SU-DHL-6 (cell line): ENCODE results near the gene PAIP2B.

Experiments used
- H2AFZ ChIP-seq: fragments of 200-600 bp; sonication (generic); 2 replicates; pipeline ENCODE4 v1.6.1; 2014; ENCODE audit warnings: low read depth, mild to moderate bottlenecking, moderate library complexity, mixed read lengths, antibody characterized with exemption, low read length; ENCODE audit not compliant: severe bottlenecking
- H3F3A ChIP-seq: fragments of 200-600 bp; shearing (Covaris generic); 2 replicates; pipeline ENCODE4 v1.6.0; 2016; ENCODE audit warnings: antibody characterized with exemption, mild to moderate bottlenecking; ENCODE audit not compliant: insufficient read depth
- H3K27ac ChIP-seq: fragments of 200-600 bp; sonication (generic); 2 replicates; pipeline ENCODE4 v1.5.1; 2016; ENCODE audit warnings: low read depth, mild to moderate bottlenecking, low read length, moderate library complexity, mixed read lengths
- H3K27me3 ChIP-seq: fragments of 200-600 bp; sonication (generic), shearing (Covaris generic); 2 replicates; pipeline ENCODE4 v1.6.0; 2014; ENCODE audit warnings: mild to moderate bottlenecking, low read length
- H3K36me3 ChIP-seq: fragments of 200-600 bp; sonication (generic); 2 replicates; pipeline ENCODE4 v1.6.1; 2014; ENCODE audit warnings: mild to moderate bottlenecking, low read length, mixed read lengths
- H3K4me2 ChIP-seq: fragments of 300-600, 200-600 bp; shearing (Covaris generic), sonication (generic); 2 replicates; pipeline ENCODE4 v1.6.0; 2014; ENCODE audit warnings: low read length, low read depth, mild to moderate bottlenecking; ENCODE audit not compliant: poor library complexity, severe bottlenecking
- H3K4me3 ChIP-seq: fragments of 200-600 bp; sonication (generic); 2 replicates; pipeline ENCODE4 v1.5.1; 2014; ENCODE audit warnings: antibody characterized with exemption, low read length, mild to moderate bottlenecking, mixed read lengths; ENCODE audit not compliant: insufficient read depth, poor library complexity, severe bottlenecking
- H3K79me2 ChIP-seq: fragments of 200-600 bp; sonication (generic); 2 replicates; pipeline ENCODE4 v1.6.1; 2014; ENCODE audit warnings: mild to moderate bottlenecking, low read length, moderate library complexity; ENCODE audit not compliant: insufficient read depth
- H3K9ac ChIP-seq: fragments of 200-600 bp; sonication (generic); 2 replicates; pipeline ENCODE4 v1.7.0; 2014; ENCODE audit warnings: mild to moderate bottlenecking, low read length
- H3K9me2 ChIP-seq: fragments of 200-600 bp; sonication (generic); replicated peaks from 2 replicates; pipeline ENCODE4 v1.6.1; 2014; ENCODE audit warnings: low read length; ENCODE audit not compliant: insufficient read depth
- H3K9me3 ChIP-seq: fragments of 200-600 bp; sonication (generic); 2 replicates; pipeline ENCODE4 v1.6.1; 2014; ENCODE audit warnings: low read length, mixed read lengths; ENCODE audit not compliant: insufficient read depth
- H4K20me1 ChIP-seq: fragments of 200-600 bp; sonication (generic); 2 replicates; pipeline ENCODE4 v1.6.1; 2014; ENCODE audit warnings: low read depth, mild to moderate bottlenecking, antibody characterized with exemption, low read length, moderate library complexity, mixed read lengths
- CTCF ChIP-seq: fragments of 200-600 bp; sonication (generic); IDR thresholded peaks from one replicate; pipeline ENCODE4 v1.5.1; 2017; ENCODE audit warnings: antibody characterized with exemption, mild to moderate bottlenecking, low read length, moderate library complexity; ENCODE audit not compliant: insufficient read depth, poor library complexity, severe bottlenecking
- EZH2phosphoT487 ChIP-seq: fragments of 200-600 bp; sonication (generic), shearing (Covaris generic); conservative IDR thresholded peaks from 2 replicates; pipeline ENCODE4 v1.6.1; 2018; ENCODE audit warnings: mild to moderate bottlenecking, antibody characterized with exemption, low read length, moderate library complexity, mixed read lengths

Gene PAIP2B

GRCh38 chr2:71166812-71167211 lies 60.1 kb downstream of the PAIP2B start:
- no peaks in the 10 kb centered on the region for H3K27me3 ChIP-seq
- H3F3A ChIP-seq = no peaks in the 10 kb centered on the region
- H3K4me2 ChIP-seq = no peak overlapping the region
- no peaks in the 10 kb centered on the region for H4K20me1 ChIP-seq
- no peaks in the 10 kb centered on the region for H3K79me2 ChIP-seq
- no peak overlapping the region for H3K4me3 ChIP-seq
- no peaks in the 10 kb centered on the region for H3K36me3 ChIP-seq
- TF ChIP-seq CTCF (no peak), EZH2phosphoT487 (no peak)
- no peak overlapping the region for H3K9ac ChIP-seq
- no peaks in the 10 kb centered on the region for H3K9me2 ChIP-seq
- no peak overlapping the region for H2AFZ ChIP-seq
- no peaks in the 10 kb centered on the region for H3K9me3 ChIP-seq
- H3K27ac ChIP-seq = no peak overlapping the region

- TF ChIP-seq EZH2phosphoT487 (no peak), CTCF (peak; percentile 57)
- H3K79me2 ChIP-seq = no peaks in the 10 kb centered on the region
- no peaks in the 10 kb centered on the region for H3K9me2 ChIP-seq
- no peaks in the 10 kb centered on the region for H3K9me3 ChIP-seq
- H3K36me3 ChIP-seq = no peaks in the 10 kb centered on the region
- no peak overlapping the region for H3K4me3 ChIP-seq
- no peak overlapping the region for H3K27ac ChIP-seq
- H3K4me2 ChIP-seq = no peak overlapping the region
- H2AFZ ChIP-seq = no peak overlapping the region
- no peaks in the 10 kb centered on the region for H3F3A ChIP-seq
- H3K9ac ChIP-seq = no peak overlapping the region
- H3K27me3 ChIP-seq = no peaks in the 10 kb centered on the region
- no peaks in the 10 kb centered on the region for H4K20me1 ChIP-seq
Measured at GRCh38 chr2:71157124-71157793, 69.6 kb downstream of the PAIP2B start.

GRCh38 chr2:71156573-71156972 lies 70.3 kb downstream of the PAIP2B start:
- no peaks in the 10 kb centered on the region for H3K79me2 ChIP-seq
- no peaks in the 10 kb centered on the region for H3K27me3 ChIP-seq
- no peak overlapping the region for H3K4me3 ChIP-seq
- H3F3A ChIP-seq = no peaks in the 10 kb centered on the region
- no peak overlapping the region for H3K4me2 ChIP-seq
- no peaks in the 10 kb centered on the region for H3K9me2 ChIP-seq
- TF ChIP-seq CTCF (no peak), EZH2phosphoT487 (no peak)
- no peak overlapping the region for H2AFZ ChIP-seq
- H3K9ac ChIP-seq = no peak overlapping the region
- H3K9me3 ChIP-seq = no peaks in the 10 kb centered on the region
- no peak overlapping the region for H3K27ac ChIP-seq
- no peaks in the 10 kb centered on the region for H3K36me3 ChIP-seq
- H4K20me1 ChIP-seq = no peaks in the 10 kb centered on the region

- H3K9me3 ChIP-seq = no peaks in the 10 kb centered on the region
- no peak overlapping the region for H2AFZ ChIP-seq
- no peaks in the 10 kb centered on the region for H3K27me3 ChIP-seq
- no peaks in the 10 kb centered on the region for H3K36me3 ChIP-seq
- H3K27ac ChIP-seq = no peak overlapping the region
- H3F3A ChIP-seq = no peaks in the 10 kb centered on the region
- no peaks in the 10 kb centered on the region for H3K9me2 ChIP-seq
- no peaks in the 10 kb centered on the region for H4K20me1 ChIP-seq
- no peak overlapping the region for H3K4me2 ChIP-seq
- H3K9ac ChIP-seq = no peak overlapping the region
- no peaks in the 10 kb centered on the region for H3K79me2 ChIP-seq
- H3K4me3 ChIP-seq = no peak overlapping the region
- TF ChIP-seq EZH2phosphoT487 (no peak), CTCF (no peak)
Measured at GRCh38 chr2:71155846-71156245, 71.1 kb downstream of the PAIP2B start.
